DND-41 (cell line): ENCODE data around the gene ATP10A.

ENCODE experiments used
- ATAC-seq: fragments of 200-7000 bp; cut with Tn5 transposase; 3 replicates; pipeline ENCODE4 v1.9.1; 2021; ENCODE audit warnings: low read depth; ENCODE audit not compliant: insufficient read depth
- DNase-seq: peaks from one replicate; pipeline ENCODE4 v3.0.0-alpha.2; 2020
- H2AFZ ChIP-seq: 2 replicates; pipeline ENCODE4 v1.6.0; 2012; ENCODE audit warnings: low read depth, low read length
- H3K27ac ChIP-seq: 2 replicates; pipeline ENCODE4 v1.5.1; 2012; ENCODE audit warnings: low read length, inconsistent platforms
- H3K27me3 ChIP-seq: fragments of 200-600 bp; sonication (generic); 2 replicates; pipeline ENCODE4 v1.6.0; 2012; ENCODE audit warnings: low read length, mild to moderate bottlenecking, inconsistent platforms; ENCODE audit not compliant: insufficient read depth, poor library complexity
- H3K36me3 ChIP-seq: 2 replicates; pipeline ENCODE4 v1.5.1; 2012; ENCODE audit warnings: low read length, inconsistent platforms; ENCODE audit not compliant: insufficient read depth
- H3K4me1 ChIP-seq: 2 replicates; pipeline ENCODE4 v1.5.1; 2012; ENCODE audit warnings: mild to moderate bottlenecking, low read length; ENCODE audit not compliant: insufficient read depth
- H3K4me2 ChIP-seq: 2 replicates; pipeline ENCODE4 v1.6.0; 2012; ENCODE audit warnings: mild to moderate bottlenecking, moderate library complexity, low read length, inconsistent platforms; ENCODE audit not compliant: insufficient read depth
- H3K4me3 ChIP-seq, 2 experiments: fragments of 200-600 bp in 1 of 2; shearing (Covaris generic) in 1 of 2; 2 replicates each; pipeline ENCODE4 v1.5.1; 2012 to 2016; ENCODE audit warnings: inconsistent platforms in 2 of 2, low read length in 2 of 2, mild to moderate bottlenecking in 2 of 2, low read depth in 1 of 2, moderate library complexity in 1 of 2
- H3K79me2 ChIP-seq: 2 replicates; pipeline ENCODE4 v1.6.0; 2012; ENCODE audit warnings: low read length, inconsistent platforms; ENCODE audit not compliant: insufficient read depth
- H3K9ac ChIP-seq: 2 replicates; pipeline ENCODE4 v1.6.0; 2012; ENCODE audit warnings: low read depth, mild to moderate bottlenecking, inconsistent platforms, low read length, moderate library complexity
- H3K9me3 ChIP-seq: 2 replicates; pipeline ENCODE4 v1.5.1; 2012; ENCODE audit warnings: low read length, moderate library complexity, mild to moderate bottlenecking, inconsistent platforms; ENCODE audit not compliant: insufficient read depth, severe bottlenecking
- H4K20me1 ChIP-seq: 2 replicates; pipeline ENCODE4 v1.6.0; 2012; ENCODE audit warnings: low read length; ENCODE audit not compliant: insufficient read depth
- CTCF ChIP-seq: IDR thresholded peaks from 2 replicates; pipeline ENCODE4 v1.5.1; 2012; ENCODE audit warnings: borderline replicate concordance, low read length, moderate library complexity, mild to moderate bottlenecking; ENCODE audit not compliant: poor library complexity, severe bottlenecking; ENCODE audit errors: extremely low read depth
- EZH2 ChIP-seq: IDR thresholded peaks from 3 replicates; pipeline ENCODE4 v1.6.1; 2012; ENCODE audit warnings: borderline replicate concordance, low read depth, mild to moderate bottlenecking, moderate library complexity, low read length, inconsistent platforms; ENCODE audit not compliant: severe bottlenecking

ATP10A gene

GRCh38 chr15:25909806-25910205, 46.7 kb upstream of the ATP10A start:
- Histone ChIP-seq H3K4me3 (no peak overlapping the region), H3K4me2 (no peak overlapping the region), H3K36me3 (no peaks in the 10 kb centered on the region), H3K79me2 (no peaks in the 10 kb centered on the region), H3K9ac (no peak overlapping the region), H2AFZ (no peak overlapping the region), H3K9me3 (no peaks in the 10 kb centered on the region), H3K27me3 (no peaks in the 10 kb centered on the region), H3K27ac (no peak overlapping the region), H4K20me1 (no peaks in the 10 kb centered on the region), H3K4me1 (no peaks in the 10 kb centered on the region)
- DNase-seq (no peak), ATAC-seq (no peak)
- no peak for TF ChIP-seq CTCF
- TF ChIP-seq EZH2 = no peak

DNA sequence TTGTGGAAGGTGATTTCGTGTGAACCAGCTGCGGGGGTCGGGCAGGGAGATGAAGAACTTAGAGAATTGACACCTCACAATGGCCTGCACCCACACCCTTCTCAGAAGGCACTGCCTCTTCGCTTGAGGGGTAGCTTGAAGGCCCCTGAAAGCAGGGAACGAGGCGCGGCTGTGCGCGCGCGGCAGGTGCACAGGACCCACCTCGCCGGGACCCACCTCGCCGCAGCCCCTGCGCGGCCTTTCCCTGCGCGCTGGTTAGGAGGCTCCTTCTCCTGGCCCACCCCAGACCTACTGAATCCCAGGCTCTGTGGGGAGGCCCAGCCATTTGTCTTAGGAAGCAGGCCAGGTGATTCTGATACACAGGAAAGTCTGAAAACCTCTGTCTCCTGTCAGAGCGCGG, 46.2 kb upstream of the ATP10A start:
- H3K9me3 ChIP-seq = no peaks in the 10 kb centered on the region
- ATAC-seq = no peak
- H3K27me3 ChIP-seq = no peaks in the 10 kb centered on the region
- H2AFZ ChIP-seq = no peak overlapping the region
- no peaks in the 10 kb centered on the region for H3K4me1 ChIP-seq
- H3K4me3 ChIP-seq = no peak overlapping the region
- no peak overlapping the region for H3K27ac ChIP-seq
- no peaks in the 10 kb centered on the region for H3K79me2 ChIP-seq
- H3K36me3 ChIP-seq = no peaks in the 10 kb centered on the region
- no peaks in the 10 kb centered on the region for H4K20me1 ChIP-seq
- H3K9ac ChIP-seq = no peak overlapping the region
- DNase-seq = no peak
- TF ChIP-seq CTCF (no peak), EZH2 (no peak)
- H3K4me2 ChIP-seq = no peak overlapping the region

DNA sequence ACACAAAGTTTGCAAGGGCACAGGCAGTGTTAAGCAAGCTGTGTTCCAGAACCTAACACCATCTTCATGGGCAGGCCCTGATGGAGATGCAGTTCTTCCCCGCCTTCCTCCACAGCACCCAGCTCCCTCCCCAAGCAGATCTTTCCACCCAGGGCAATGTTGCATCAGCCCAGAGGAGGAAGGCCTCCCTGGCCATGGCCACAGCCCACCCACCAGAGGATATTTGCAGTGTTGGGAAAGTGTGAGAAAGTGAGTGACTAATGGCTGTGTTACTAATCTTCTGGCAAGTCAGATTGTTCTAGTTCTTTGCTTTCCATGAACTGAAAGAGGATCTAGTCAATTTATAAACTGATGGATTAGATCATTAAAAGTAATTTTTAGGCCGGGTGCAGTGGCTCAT, 42.0 kb upstream of the ATP10A start:
- H3K9me3 ChIP-seq = no peaks in the 10 kb centered on the region
- no peak for DNase-seq
- no peak overlapping the region for H3K27ac ChIP-seq
- no peaks in the 10 kb centered on the region for H3K79me2 ChIP-seq
- no peak for ATAC-seq
- no peaks in the 10 kb centered on the region for H3K4me1 ChIP-seq
- TF ChIP-seq CTCF = no peak
- TF ChIP-seq EZH2 = no peak
- no peak overlapping the region for H3K4me3 ChIP-seq
- no peaks in the 10 kb centered on the region for H3K27me3 ChIP-seq
- no peak overlapping the region for H3K9ac ChIP-seq
- no peaks in the 10 kb centered on the region for H3K36me3 ChIP-seq
- H2AFZ ChIP-seq = no peak overlapping the region
- H3K4me2 ChIP-seq = no peak overlapping the region
- H4K20me1 ChIP-seq = no peaks in the 10 kb centered on the region

DNA sequence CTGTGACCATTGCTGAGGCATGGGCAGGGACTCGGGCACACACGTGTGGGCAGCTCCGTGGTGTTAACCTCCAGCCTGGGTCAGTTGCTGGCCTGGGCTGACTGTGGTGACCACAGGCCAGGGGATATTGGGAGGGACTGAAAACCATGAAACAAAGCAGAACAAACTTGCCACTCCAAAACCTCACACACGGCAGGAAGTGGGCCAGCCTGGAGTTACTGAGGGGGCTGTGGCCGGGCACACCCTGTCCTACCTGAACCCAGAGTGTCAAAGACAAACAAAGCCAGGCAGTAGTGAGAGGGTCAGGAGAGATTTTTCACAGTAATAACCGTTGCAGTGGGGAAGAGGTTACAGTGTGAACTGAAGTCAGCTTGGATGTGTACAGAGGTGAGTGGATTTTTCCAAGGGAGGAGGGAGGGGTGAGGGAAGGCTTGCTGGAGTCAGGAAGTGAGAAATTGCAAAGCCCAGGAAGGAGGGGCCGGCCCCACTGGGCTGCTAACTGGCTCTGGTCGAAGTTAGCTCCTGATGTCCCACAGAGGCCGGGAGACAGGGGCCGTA, 40.0 kb upstream of the ATP10A start:
- TF ChIP-seq EZH2 (no peak), CTCF (no peak)
- H3K27me3 ChIP-seq = no peaks in the 10 kb centered on the region
- H3K4me2 ChIP-seq = no peak overlapping the region
- no peaks in the 10 kb centered on the region for H3K36me3 ChIP-seq
- DNase-seq = no peak
- ATAC-seq = no peak
- no peaks in the 10 kb centered on the region for H3K79me2 ChIP-seq
- H3K27ac ChIP-seq = no peak overlapping the region
- H3K4me1 ChIP-seq = no peaks in the 10 kb centered on the region
- H4K20me1 ChIP-seq = no peaks in the 10 kb centered on the region
- no peak overlapping the region for H3K9ac ChIP-seq
- H2AFZ ChIP-seq = no peak overlapping the region
- H3K4me3 ChIP-seq = no peak overlapping the region
- no peaks in the 10 kb centered on the region for H3K9me3 ChIP-seq
